PFSK-1 (cell line): ENCODE results near the gene CSNK2B.

Source experiments
- POLR2AphosphoS5 ChIP-seq: IDR thresholded peaks from 2 replicates; pipeline ENCODE4 v1.6.1; 2012; ENCODE audit warnings: low read depth, mild to moderate bottlenecking, control low read depth, low read length, moderate library complexity
- SIN3A ChIP-seq: IDR thresholded peaks from 2 replicates; pipeline ENCODE4 v1.6.1; 2012; ENCODE audit warnings: mild to moderate bottlenecking, low read length, moderate library complexity, borderline replicate concordance; ENCODE audit not compliant: insufficient read depth
- TAF1 ChIP-seq: IDR thresholded peaks from 2 replicates; pipeline ENCODE4 v1.6.1; 2012; ENCODE audit warnings: low read length, control low read depth, borderline replicate concordance; ENCODE audit not compliant: insufficient read depth

DNA sequence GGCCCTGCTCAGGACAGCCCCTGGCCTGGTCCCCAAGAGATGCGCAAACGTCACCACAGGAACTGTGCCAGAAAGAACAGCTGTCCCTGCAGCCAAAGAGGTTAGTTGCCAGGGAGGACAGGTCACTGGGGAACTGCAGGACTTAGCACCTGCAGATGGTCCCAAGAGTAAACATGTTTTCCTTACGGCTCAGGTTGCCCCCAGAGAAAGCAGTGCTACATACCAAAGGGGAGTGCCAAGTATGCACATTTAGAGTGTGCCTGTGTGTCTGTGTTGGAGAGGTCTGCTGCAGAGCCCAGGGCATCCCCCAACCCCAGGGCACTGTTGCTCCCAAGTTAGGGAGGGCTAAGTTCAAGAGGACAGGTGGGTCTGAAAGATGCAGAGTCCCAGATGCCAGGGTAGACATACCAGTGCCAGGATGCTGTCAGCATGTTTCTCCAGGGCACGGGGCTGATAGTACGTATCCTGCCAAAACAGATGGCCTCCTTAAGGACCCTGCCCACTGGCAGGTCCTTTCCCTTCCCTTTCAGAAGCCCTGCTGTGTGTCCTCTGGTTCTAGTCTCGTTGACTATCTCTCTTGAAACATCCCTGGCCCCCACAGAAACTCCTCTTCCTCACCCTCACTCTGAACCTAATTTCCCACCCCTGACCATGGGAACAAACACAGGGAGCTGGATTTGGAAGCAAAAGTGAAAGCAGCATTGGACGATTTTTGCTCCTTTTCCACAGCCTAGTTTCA is 36.0 kb downstream of the CSNK2B start:
- TF ChIP-seq POLR2AphosphoS5 (no peak), TAF1 (no peak), SIN3A (no peak)
